Spinal cord (tissue), 10 donors: Measurements from ENCODE around the gene PATL2. TPM values are rescaled to one million over a fixed set of nuclear protein-coding genes. Genes with fewer than 3 reads are reported as not detected.
"Not testable (repeated sequence)": the region's sequence is repeated elsewhere in the genome, so short reads cannot be mapped to it uniquely, and the experiment has no call there.

ENCODE experiments used
- DNase-seq, 6 donors: peaks; one replicate each; pipeline versions ENCODE4 v3.0.0 to v3.0.0-alpha.2; 2013 to 2015; ENCODE audit warnings: low spot score in 6 of 6, low read depth in 4 of 6
- H3K27ac ChIP-seq: one replicate; pipeline ENCODE4 v1.5.1; 2013; ENCODE audit warnings: low read depth, low read length, control low read depth
- H3K27me3 ChIP-seq: one replicate; pipeline ENCODE4 v1.6.1; 2013; ENCODE audit warnings: low read length; ENCODE audit not compliant: control insufficient read depth, insufficient read depth
- H3K36me3 ChIP-seq: one replicate; pipeline ENCODE4 v1.6.1; 2013; ENCODE audit warnings: low read length; ENCODE audit not compliant: control insufficient read depth, insufficient read depth
- H3K4me1 ChIP-seq: one replicate; pipeline ENCODE4 v1.6.1; 2013; ENCODE audit warnings: low read length; ENCODE audit not compliant: control insufficient read depth, insufficient read depth
- H3K4me3 ChIP-seq: one replicate; pipeline ENCODE4 v1.5.1; 2013; ENCODE audit warnings: low read depth, low read length, control low read depth
- H3K9me3 ChIP-seq: one replicate; pipeline ENCODE4 v1.6.1; 2013; ENCODE audit warnings: low read length; ENCODE audit not compliant: control insufficient read depth, insufficient read depth
- WGBS: methylation state at CpG from one replicate; pipeline ENCODE4 v1.1.5; 2013; ENCODE audit warnings: missing lambda C conversion rate; ENCODE audit not compliant: insufficient coverage; 5-methylcytosine and 5-hydroxymethylcytosine counted together
- polyA plus RNA-seq, 2 donors: library from polyadenylated mRNA; unstranded; fragments of 120-200 nt; gene quantifications; one replicate each; pipeline ENCODE4 v1.2.1, GENCODE V29; 2013; ENCODE audit not compliant: insufficient read length in 2 of 2
- total RNA-seq, 2 donors: library from RNA; depleted of rRNA in 1 of 2; stranded (reverse); fragments of 120-200 nt in 1 of 2; fragments of >200 nt in 1 of 2; gene quantifications; one replicate each; pipeline versions ENCODE4 v1.2.3 to v1.2.4, GENCODE V29; 2013 to 2014
- donor health status: healthy.

Gene PATL2
- total and polyA plus RNA-seq, 4 donors = 0.38 to 2.0 (median 0.71) TPM

GRCh38 chr15:44720000-44720435 is 8.9 kb upstream of the PATL2 start:
- not testable (repeated sequence) for H3K9me3 ChIP-seq, H3K27me3 ChIP-seq, DNase-seq, H3K27ac ChIP-seq, H3K36me3 ChIP-seq, H3K4me1 ChIP-seq, H3K4me3 ChIP-seq
- WGBS = 94% methylated on average over 4 of the region's 8 CpGs

GRCh38 chr15:44719293-44719999 is 8.3 kb upstream of the PATL2 start:
- H3K4me1 ChIP-seq = no peaks in the 10 kb centered on the region
- 90% methylated on average over 3 of the region's 4 CpGs for WGBS
- no peak for DNase-seq
- no peak overlapping the region for H3K27ac ChIP-seq
- H3K9me3 ChIP-seq = no peaks in the 10 kb centered on the region
- H3K27me3 ChIP-seq = no peaks in the 10 kb centered on the region
- H3K36me3 ChIP-seq = no peaks in the 10 kb centered on the region
- no peak overlapping the region for H3K4me3 ChIP-seq

- no peak for DNase-seq
- Histone ChIP-seq H3K27ac (no peak overlapping the region), H3K4me3 (no peak overlapping the region), H3K4me1 (no peaks in the 10 kb centered on the region), H3K36me3 (no peaks in the 10 kb centered on the region), H3K9me3 (no peaks in the 10 kb centered on the region), H3K27me3 (no peaks in the 10 kb centered on the region)
- 100% methylated on average over 1 of the region's 8 CpGs for WGBS
These were observed 7.8 kb upstream of the PATL2 start for GRCh38 chr15:44718927-44719292.

GRCh38 chr15:44718180-44718926 is 7.2 kb upstream of the PATL2 start:
- no peak overlapping the region for H3K4me3 ChIP-seq
- no peaks in the 10 kb centered on the region for H3K4me1 ChIP-seq
- DNase-seq = no peak
- H3K27ac ChIP-seq = no peak overlapping the region
- no CpG with 5 or more reads among the region's 4 CpGs for WGBS
- no peaks in the 10 kb centered on the region for H3K27me3 ChIP-seq
- H3K9me3 ChIP-seq = no peaks in the 10 kb centered on the region
- no peaks in the 10 kb centered on the region for H3K36me3 ChIP-seq

- DNase-seq = no peak
- Histone ChIP-seq H3K4me3 (no peak overlapping the region), H3K36me3 (no peaks in the 10 kb centered on the region), H3K4me1 (peaks cover 6% of the 10 kb centered on the region), H3K27ac (no peak overlapping the region), H3K27me3 (no peaks in the 10 kb centered on the region), H3K9me3 (no peaks in the 10 kb centered on the region)
- no CpG with 5 or more reads among the region's 2 CpGs for WGBS
These were observed 6.0 kb upstream of the PATL2 start for GRCh38 chr15:44716983-44717602.

GRCh38 chr15:44715797-44716334 is 4.7 kb upstream of the PATL2 start:
- 80% methylated on average over 1 of the region's 2 CpGs for WGBS
- Histone ChIP-seq H3K27ac (no peak overlapping the region), H3K27me3 (no peaks in the 10 kb centered on the region), H3K4me3 (no peak overlapping the region), H3K9me3 (no peaks in the 10 kb centered on the region), H3K36me3 (no peaks in the 10 kb centered on the region), H3K4me1 (peaks cover 12% of the 10 kb centered on the region)
- DNase-seq = no peak

- no peaks in the 10 kb centered on the region for H3K27me3 ChIP-seq
- peaks cover 12% of the 10 kb centered on the region for H3K4me1 ChIP-seq
- 90% methylated on average over 3 of the region's 6 CpGs for WGBS
- no peak overlapping the region for H3K27ac ChIP-seq
- H3K4me3 ChIP-seq = no peak overlapping the region
- no peaks in the 10 kb centered on the region for H3K36me3 ChIP-seq
- H3K9me3 ChIP-seq = no peaks in the 10 kb centered on the region
- DNase-seq = no peak
These were observed 4.1 kb upstream of the PATL2 start for GRCh38 chr15:44715142-44715796.

- peak overlapping the region; percentile 98 for H3K27ac ChIP-seq
- no peak for DNase-seq
- H3K27me3 ChIP-seq = no peaks in the 10 kb centered on the region
- H3K36me3 ChIP-seq = no peaks in the 10 kb centered on the region
- WGBS = no CpG with 5 or more reads among the region's 5 CpGs
- H3K4me3 ChIP-seq = peak overlapping the region; percentile 98
- peaks cover 12% of the 10 kb centered on the region for H3K4me1 ChIP-seq
- no peaks in the 10 kb centered on the region for H3K9me3 ChIP-seq
These were observed 2.2 kb upstream of the PATL2 start for GRCh38 chr15:44713006-44713966.
